ENCODE results near the gene GRIN1.
"Not testable (repeated sequence)": the region's sequence is repeated elsewhere in the genome, so short reads cannot be mapped to it uniquely, and the experiment has no call there.

Gene GRIN1

DNA sequence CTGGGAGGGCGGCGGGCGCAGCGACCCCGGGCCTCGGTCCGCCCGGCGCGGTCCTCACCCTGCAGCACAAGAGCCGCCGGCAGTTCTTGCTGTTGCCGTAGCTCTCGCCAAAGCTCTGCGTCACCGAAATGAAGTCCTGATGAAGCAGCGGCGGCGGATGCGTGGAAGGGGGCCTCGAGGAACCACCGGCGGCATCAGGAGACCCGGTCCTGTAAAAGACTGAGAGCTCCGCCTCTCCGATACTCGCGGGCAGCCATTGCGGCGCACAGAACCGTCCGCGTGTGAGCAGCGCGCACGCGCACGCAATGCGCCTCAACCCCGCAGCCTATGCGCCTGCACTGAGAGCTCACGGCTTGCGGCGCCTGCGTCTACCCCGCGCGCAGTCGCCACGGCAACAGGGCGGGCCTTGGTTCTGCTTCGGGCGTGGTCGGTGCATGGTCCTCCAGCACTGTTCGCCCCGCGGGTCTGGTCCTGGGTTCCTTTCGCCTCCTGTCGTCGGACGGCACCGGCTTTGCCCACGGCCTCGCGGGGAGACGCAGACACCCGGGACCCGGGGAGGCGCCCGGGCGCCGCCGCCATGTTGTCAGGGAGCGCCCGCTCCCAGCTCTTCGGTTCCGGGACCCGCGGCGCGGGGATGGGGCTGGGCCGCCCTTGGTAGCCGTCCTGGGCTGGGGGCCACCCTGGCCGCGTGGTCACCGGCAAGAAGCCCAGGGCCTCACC is 9.3 kb upstream of the GRIN1 start:
- 0 out of 2 replicates have a peak, but pooled peaks cover 6% of the 10 kb centered on the region for H3K79me2 ChIP-seq (ENCODE audit: insufficient read depth, low read length)
- peaks cover 36% of the 10 kb centered on the region for H3K4me1 ChIP-seq (ENCODE audit: insufficient read depth, low read length, severe bottlenecking)
- H3K9ac ChIP-seq (ENCODE audit: low read length), result peak overlapping the region; percentile 86
- H3K4me3 ChIP-seq (ENCODE audit: low read depth, low read length, poor library complexity, severe bottlenecking), result peak overlapping the region; percentile 85
- H2AFZ ChIP-seq (ENCODE audit: low read length), result no peak overlapping the region
- no peaks in the 10 kb centered on the region for H3K36me3 ChIP-seq (ENCODE audit: insufficient read depth, low read length)
- no peaks in the 10 kb centered on the region for H4K20me1 ChIP-seq (ENCODE audit: insufficient read depth, low read length)
- H3K9me3 ChIP-seq (ENCODE audit: low read length), result no peaks in the 10 kb centered on the region
- H3K4me2 ChIP-seq (ENCODE audit: low read length), result peak overlapping the region; percentile 96
- peak overlapping the region; percentile 90 for H3K27ac ChIP-seq (ENCODE audit: low read depth, low read length, poor library complexity, severe bottlenecking)
- no peaks in the 10 kb centered on the region for H3K9me2 ChIP-seq (ENCODE audit: low read depth, low read length)
- TF ChIP-seq EZH2 (IDR thresholded peaks at IDR 0.05; ENCODE audit: borderline replicate concordance, low read length), result no peak
- TF ChIP-seq, protein P1, sequence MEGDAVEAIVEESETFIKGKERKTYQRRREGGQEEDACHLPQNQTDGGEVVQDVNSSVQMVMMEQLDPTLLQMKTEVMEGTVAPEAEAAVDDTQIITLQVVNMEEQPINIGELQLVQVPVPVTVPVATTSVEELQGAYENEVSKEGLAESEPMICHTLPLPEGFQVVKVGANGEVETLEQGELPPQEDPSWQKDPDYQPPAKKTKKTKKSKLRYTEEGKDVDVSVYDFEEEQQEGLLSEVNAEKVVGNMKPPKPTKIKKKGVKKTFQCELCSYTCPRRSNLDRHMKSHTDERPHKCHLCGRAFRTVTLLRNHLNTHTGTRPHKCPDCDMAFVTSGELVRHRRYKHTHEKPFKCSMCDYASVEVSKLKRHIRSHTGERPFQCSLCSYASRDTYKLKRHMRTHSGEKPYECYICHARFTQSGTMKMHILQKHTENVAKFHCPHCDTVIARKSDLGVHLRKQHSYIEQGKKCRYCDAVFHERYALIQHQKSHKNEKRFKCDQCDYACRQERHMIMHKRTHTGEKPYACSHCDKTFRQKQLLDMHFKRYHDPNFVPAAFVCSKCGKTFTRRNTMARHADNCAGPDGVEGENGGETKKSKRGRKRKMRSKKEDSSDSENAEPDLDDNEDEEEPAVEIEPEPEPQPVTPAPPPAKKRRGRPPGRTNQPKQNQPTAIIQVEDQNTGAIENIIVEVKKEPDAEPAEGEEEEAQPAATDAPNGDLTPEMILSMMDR (IDR thresholded peaks at IDR 0.05; ENCODE audit: low read length), result no peak
- H3K27me3 ChIP-seq (ENCODE audit: insufficient read depth, low read length), result no peaks in the 10 kb centered on the region
- no peaks in the 10 kb centered on the region for H3F3A ChIP-seq (ENCODE audit: insufficient read depth, low read length)

GRCh38 chr9:137130176-137130755 is 8.7 kb upstream of the GRIN1 start:
- Histone ChIP-seq H3K4me1 (ENCODE audit: insufficient read depth, low read length, severe bottlenecking) (peaks cover 36% of the 10 kb centered on the region), H3K27ac (ENCODE audit: low read depth, low read length, poor library complexity, severe bottlenecking) (no peak overlapping the region), H3K36me3 (ENCODE audit: insufficient read depth, low read length) (no peaks in the 10 kb centered on the region)

GRCh38 chr9:137134191-137134590 is 4.8 kb upstream of the GRIN1 start:
- TF ChIP-seq, protein P1 (IDR thresholded peaks at IDR 0.05; ENCODE audit: low read length), result no peak
- no peak for TF ChIP-seq EZH2 (IDR thresholded peaks at IDR 0.05; ENCODE audit: borderline replicate concordance, low read length)
- Histone ChIP-seq H3K27me3 (ENCODE audit: insufficient read depth, low read length) (0 out of 2 replicates have a peak, but pooled peaks cover 7% of the 10 kb centered on the region), H2AFZ (ENCODE audit: low read length) (no peak overlapping the region)

More at GRCh38 chr9:137130176-137130755, 8.7 kb upstream of the GRIN1 start:
- H3K4me3 ChIP-seq (ENCODE audit: low read depth, low read length, poor library complexity, severe bottlenecking), result peak overlapping the region; percentile 85
- H3K9me3 ChIP-seq (ENCODE audit: low read length), result no peaks in the 10 kb centered on the region
- H4K20me1 ChIP-seq (ENCODE audit: insufficient read depth, low read length), result no peaks in the 10 kb centered on the region
- 0 out of 2 replicates have a peak, but pooled peaks cover 6% of the 10 kb centered on the region for H3K79me2 ChIP-seq (ENCODE audit: insufficient read depth, low read length)
- peak overlapping the region; percentile 86 for H3K9ac ChIP-seq (ENCODE audit: low read length)
- TF ChIP-seq, protein P1 (IDR thresholded peaks at IDR 0.05; ENCODE audit: low read length), result no peak
- no peak for TF ChIP-seq EZH2 (IDR thresholded peaks at IDR 0.05; ENCODE audit: borderline replicate concordance, low read length)
- H3K9me2 ChIP-seq (ENCODE audit: low read depth, low read length), result no peaks in the 10 kb centered on the region
- H3K4me2 ChIP-seq (ENCODE audit: low read length), result peak overlapping the region; percentile 96
- no peak overlapping the region for H2AFZ ChIP-seq (ENCODE audit: low read length)
- H3F3A ChIP-seq (ENCODE audit: insufficient read depth, low read length), result no peaks in the 10 kb centered on the region
- H3K27me3 ChIP-seq (ENCODE audit: insufficient read depth, low read length), result no peaks in the 10 kb centered on the region

DNA sequence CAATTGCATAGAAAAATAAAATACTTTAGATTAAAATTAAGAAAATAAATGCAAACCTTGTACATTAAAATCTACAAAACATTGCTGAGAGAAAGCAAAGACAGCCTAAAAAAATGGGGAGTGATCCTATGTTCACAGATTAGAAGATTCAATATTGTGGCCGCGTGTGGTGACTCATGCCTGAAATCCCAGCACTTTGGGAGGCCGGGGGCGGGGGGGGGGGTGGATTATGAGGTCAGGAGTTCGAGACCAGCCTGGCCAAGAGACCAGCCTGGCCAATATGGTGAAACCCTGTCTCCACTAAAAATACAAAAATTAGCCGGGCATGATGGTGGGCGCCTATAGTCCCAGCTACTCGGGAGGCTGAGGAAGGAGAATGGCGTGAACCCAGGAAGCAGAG is 3.8 kb upstream of the GRIN1 start:
- not testable (repeated sequence) for H3K4me2 ChIP-seq (ENCODE audit: low read length); H3K9me3 ChIP-seq (ENCODE audit: low read length); H3K27ac ChIP-seq (ENCODE audit: low read depth, low read length, poor library complexity, severe bottlenecking); H3K36me3 ChIP-seq (ENCODE audit: insufficient read depth, low read length); H3K9me2 ChIP-seq (ENCODE audit: low read depth, low read length); H3K79me2 ChIP-seq (ENCODE audit: insufficient read depth, low read length); H2AFZ ChIP-seq (ENCODE audit: low read length); H3K4me1 ChIP-seq (ENCODE audit: insufficient read depth, low read length, severe bottlenecking); H3K27me3 ChIP-seq (ENCODE audit: insufficient read depth, low read length); H3K9ac ChIP-seq (ENCODE audit: low read length); H3K4me3 ChIP-seq (ENCODE audit: low read depth, low read length, poor library complexity, severe bottlenecking); H4K20me1 ChIP-seq (ENCODE audit: insufficient read depth, low read length); H3F3A ChIP-seq (ENCODE audit: insufficient read depth, low read length)

More at GRCh38 chr9:137134191-137134590, 4.8 kb upstream of the GRIN1 start:
- H3K4me2 ChIP-seq (ENCODE audit: low read length), result no peak overlapping the region
- H3K4me1 ChIP-seq (ENCODE audit: insufficient read depth, low read length, severe bottlenecking), result peaks cover 6% of the 10 kb centered on the region
- no peaks in the 10 kb centered on the region for H3K9me3 ChIP-seq (ENCODE audit: low read length)
- no peak overlapping the region for H3K27ac ChIP-seq (ENCODE audit: low read depth, low read length, poor library complexity, severe bottlenecking)
- no peaks in the 10 kb centered on the region for H3F3A ChIP-seq (ENCODE audit: insufficient read depth, low read length)
- no peak overlapping the region for H3K4me3 ChIP-seq (ENCODE audit: low read depth, low read length, poor library complexity, severe bottlenecking)
- no peak overlapping the region for H3K9ac ChIP-seq (ENCODE audit: low read length)
- H3K79me2 ChIP-seq (ENCODE audit: insufficient read depth, low read length), result no peaks in the 10 kb centered on the region
- no peaks in the 10 kb centered on the region for H3K36me3 ChIP-seq (ENCODE audit: insufficient read depth, low read length)
- no peaks in the 10 kb centered on the region for H4K20me1 ChIP-seq (ENCODE audit: insufficient read depth, low read length)
- no peaks in the 10 kb centered on the region for H3K9me2 ChIP-seq (ENCODE audit: low read depth, low read length)

Data from OCI-LY1 (cell line).